ENCODE measurements around the gene PCDH9.

GRCh38 chr13:66830940-66831716, 399.0 kb downstream of the PCDH9 start:
- TF ChIP-seq POLR2AphosphoS5 (IDR thresholded peaks at IDR 0.05; ENCODE audit: low read depth, low read length) (no peak), TAF1 (IDR thresholded peaks at IDR 0.05; ENCODE audit: borderline replicate concordance, insufficient read depth, low read length) (no peak), REST (IDR thresholded peaks at IDR 0.05; ENCODE audit: insufficient read depth in 1 of 2, low read depth in 2 of 2, low read length in 2 of 2) (no peak), SIN3A (IDR thresholded peaks at IDR 0.05; ENCODE audit: borderline replicate concordance, insufficient read depth, low read length) (no peak), FOXP2 (optimal IDR thresholded peaks at IDR 0.05; ENCODE audit: borderline replicate concordance, extremely low read depth, extremely low read length, insufficient read depth) (no peak)
